ENCODE measurements around the gene RPS2. TPM values are rescaled to one million over a fixed set of nuclear protein-coding genes. Genes with fewer than 3 reads are reported as not detected.

RPS2 gene
- polyA plus RNA-seq, 1 donor, result 3,022 TPM

GRCh38 chr16:2007081-2007836 lies 42.6 kb upstream of the RPS2 start:
- peaks cover 29% of the 10 kb centered on the region for H3K36me3 ChIP-seq (ENCODE audit: control insufficient read depth, insufficient read depth, low read length)
- H3K4me1 ChIP-seq (ENCODE audit: control insufficient read depth, insufficient read depth, low read length), result peaks cover 43% of the 10 kb centered on the region
- peak overlapping the region; percentile 45 for H3K27ac ChIP-seq (ENCODE audit: low read length)
- no CpG with 5 or more reads among the region's 16 CpGs for WGBS (ENCODE audit: insufficient coverage, low lambda C conversion rate)
- H3K27me3 ChIP-seq (ENCODE audit: control insufficient read depth, insufficient read depth, low read length), result no peaks in the 10 kb centered on the region
- peak overlapping the region; percentile 71 for H3K4me3 ChIP-seq (ENCODE audit: low read length)
- no peaks in the 10 kb centered on the region for H3K9me3 ChIP-seq (ENCODE audit: control insufficient read depth, low read depth, low read length)
- DNase-seq, result no peak

GRCh38 chr16:2006317-2006716 lies 41.7 kb upstream of the RPS2 start:
- H3K4me1 ChIP-seq (ENCODE audit: control insufficient read depth, insufficient read depth, low read length), result peaks cover 43% of the 10 kb centered on the region
- no peaks in the 10 kb centered on the region for H3K27me3 ChIP-seq (ENCODE audit: control insufficient read depth, insufficient read depth, low read length)
- no peak for DNase-seq
- H3K9me3 ChIP-seq (ENCODE audit: control insufficient read depth, low read depth, low read length), result no peaks in the 10 kb centered on the region
- H3K27ac ChIP-seq (ENCODE audit: low read length), result no peak overlapping the region
- H3K4me3 ChIP-seq (ENCODE audit: low read length), result no peak overlapping the region
- H3K36me3 ChIP-seq (ENCODE audit: control insufficient read depth, insufficient read depth, low read length), result peaks cover 39% of the 10 kb centered on the region
- WGBS (ENCODE audit: insufficient coverage, low lambda C conversion rate), result no CpG with 5 or more reads among the region's 8 CpGs

GRCh38 chr16:2005646-2006045 lies 41.0 kb upstream of the RPS2 start:
- no peak overlapping the region for H3K27ac ChIP-seq (ENCODE audit: low read length)
- no CpG with 5 or more reads among the region's 21 CpGs for WGBS (ENCODE audit: insufficient coverage, low lambda C conversion rate)
- H3K27me3 ChIP-seq (ENCODE audit: control insufficient read depth, insufficient read depth, low read length), result no peaks in the 10 kb centered on the region
- DNase-seq, result no peak
- H3K4me3 ChIP-seq (ENCODE audit: low read length), result no peak overlapping the region
- peaks cover 45% of the 10 kb centered on the region for H3K36me3 ChIP-seq (ENCODE audit: control insufficient read depth, insufficient read depth, low read length)
- peaks cover 43% of the 10 kb centered on the region for H3K4me1 ChIP-seq (ENCODE audit: control insufficient read depth, insufficient read depth, low read length)
- H3K9me3 ChIP-seq (ENCODE audit: control insufficient read depth, low read depth, low read length), result no peaks in the 10 kb centered on the region

- WGBS (ENCODE audit: insufficient coverage, low lambda C conversion rate), result no CpG with 5 or more reads among the region's 34 CpGs
Measured at GRCh38 chr16:2004795-2005517, 40.3 kb upstream of the RPS2 start.

GRCh38 chr16:2003827-2004641 lies 39.4 kb upstream of the RPS2 start:
- Histone ChIP-seq H3K36me3 (ENCODE audit: control insufficient read depth, insufficient read depth, low read length) (peaks cover 61% of the 10 kb centered on the region), H3K4me3 (ENCODE audit: low read length) (peak overlapping the region; percentile 17), H3K27ac (ENCODE audit: low read length) (peak overlapping the region; percentile 39), H3K9me3 (ENCODE audit: control insufficient read depth, low read depth, low read length) (no peaks in the 10 kb centered on the region), H3K27me3 (ENCODE audit: control insufficient read depth, insufficient read depth, low read length) (no peaks in the 10 kb centered on the region), H3K4me1 (ENCODE audit: control insufficient read depth, insufficient read depth, low read length) (peaks cover 36% of the 10 kb centered on the region)
- DNase-seq, result peak; percentile 85 to 86
- no CpG with 5 or more reads among the region's 36 CpGs for WGBS (ENCODE audit: insufficient coverage, low lambda C conversion rate)

More at GRCh38 chr16:2004795-2005517, 40.3 kb upstream of the RPS2 start:
- Histone ChIP-seq H3K27me3 (ENCODE audit: control insufficient read depth, insufficient read depth, low read length) (no peaks in the 10 kb centered on the region), H3K4me3 (ENCODE audit: low read length) (no peak overlapping the region), H3K4me1 (ENCODE audit: control insufficient read depth, insufficient read depth, low read length) (peaks cover 36% of the 10 kb centered on the region), H3K9me3 (ENCODE audit: control insufficient read depth, low read depth, low read length) (no peaks in the 10 kb centered on the region), H3K36me3 (ENCODE audit: control insufficient read depth, insufficient read depth, low read length) (peaks cover 52% of the 10 kb centered on the region), H3K27ac (ENCODE audit: low read length) (no peak overlapping the region)
- no peak for DNase-seq

GRCh38 chr16:2003231-2003826 lies 38.7 kb upstream of the RPS2 start:
- Histone ChIP-seq H3K27ac (ENCODE audit: low read length) (no peak overlapping the region), H3K4me3 (ENCODE audit: low read length) (no peak overlapping the region), H3K4me1 (ENCODE audit: control insufficient read depth, insufficient read depth, low read length) (peaks cover 31% of the 10 kb centered on the region), H3K36me3 (ENCODE audit: control insufficient read depth, insufficient read depth, low read length) (peaks cover 68% of the 10 kb centered on the region), H3K27me3 (ENCODE audit: control insufficient read depth, insufficient read depth, low read length) (no peaks in the 10 kb centered on the region), H3K9me3 (ENCODE audit: control insufficient read depth, low read depth, low read length) (no peaks in the 10 kb centered on the region)
- WGBS (ENCODE audit: insufficient coverage, low lambda C conversion rate), result no CpG with 5 or more reads among the region's 8 CpGs
- DNase-seq, result no peak

- Histone ChIP-seq H3K4me1 (ENCODE audit: control insufficient read depth, insufficient read depth, low read length) (peaks cover 24% of the 10 kb centered on the region), H3K36me3 (ENCODE audit: control insufficient read depth, insufficient read depth, low read length) (peaks cover 71% of the 10 kb centered on the region)
Measured at GRCh38 chr16:2002406-2003230, 38.0 kb upstream of the RPS2 start.

GRCh38 chr16:2001456-2002355 lies 37.1 kb upstream of the RPS2 start:
- no peaks in the 10 kb centered on the region for H3K9me3 ChIP-seq (ENCODE audit: control insufficient read depth, low read depth, low read length)
- peaks cover 78% of the 10 kb centered on the region for H3K36me3 ChIP-seq (ENCODE audit: control insufficient read depth, insufficient read depth, low read length)
- peaks cover 15% of the 10 kb centered on the region for H3K4me1 ChIP-seq (ENCODE audit: control insufficient read depth, insufficient read depth, low read length)
- H3K27ac ChIP-seq (ENCODE audit: low read length), result no peak overlapping the region
- WGBS (ENCODE audit: insufficient coverage, low lambda C conversion rate), result no CpG with 5 or more reads among the region's 53 CpGs
- no peaks in the 10 kb centered on the region for H3K27me3 ChIP-seq (ENCODE audit: control insufficient read depth, insufficient read depth, low read length)
- no peak for DNase-seq
- no peak overlapping the region for H3K4me3 ChIP-seq (ENCODE audit: low read length)

More at GRCh38 chr16:2002406-2003230, 38.0 kb upstream of the RPS2 start:
- H3K4me3 ChIP-seq (ENCODE audit: low read length), result no peak overlapping the region
- H3K9me3 ChIP-seq (ENCODE audit: control insufficient read depth, low read depth, low read length), result no peaks in the 10 kb centered on the region
- H3K27ac ChIP-seq (ENCODE audit: low read length), result no peak overlapping the region
- H3K27me3 ChIP-seq (ENCODE audit: control insufficient read depth, insufficient read depth, low read length), result no peaks in the 10 kb centered on the region
- no CpG with 5 or more reads among the region's 47 CpGs for whole genome bisulfite sequencing (ENCODE audit: insufficient coverage, low lambda C conversion rate)
- DNase-seq, result no peak

GRCh38 chr16:2001035-2001434 lies 36.4 kb upstream of the RPS2 start:
- no peaks in the 10 kb centered on the region for H3K27me3 ChIP-seq (ENCODE audit: control insufficient read depth, insufficient read depth, low read length)

More at GRCh38 chr16:2001035-2001434, 36.4 kb upstream of the RPS2 start:
- Histone ChIP-seq H3K9me3 (ENCODE audit: control insufficient read depth, low read depth, low read length) (no peaks in the 10 kb centered on the region), H3K4me3 (ENCODE audit: low read length) (no peak overlapping the region), H3K27ac (ENCODE audit: low read length) (no peak overlapping the region), H3K36me3 (ENCODE audit: control insufficient read depth, insufficient read depth, low read length) (peaks cover 78% of the 10 kb centered on the region), H3K4me1 (ENCODE audit: control insufficient read depth, insufficient read depth, low read length) (peaks cover 13% of the 10 kb centered on the region)
- no peak for DNase-seq
- no CpG with 5 or more reads among the region's 19 CpGs for WGBS (ENCODE audit: insufficient coverage, low lambda C conversion rate)
